Heart left ventricle (tissue), 16 donors: ENCODE data around the gene MSGN1. TPM values are rescaled to one million over a fixed set of nuclear protein-coding genes. Genes with fewer than 3 reads are reported as not detected.

ENCODE experiments used
- ATAC-seq, 4 donors: fragments of 200-7000 bp; cut with Tn5 transposase; one replicate each; pipeline ENCODE4 v1.9.1; 2020 to 2022; ENCODE audit warnings: moderate library complexity in 4 of 4, mild to moderate bottlenecking in 3 of 4, moderate number of reproducible peaks in 1 of 4
- DNase-seq, 5 donors: peaks; one replicate each; pipeline ENCODE4 v3.0.0-alpha.2; 2020
- H3K27ac ChIP-seq, 12 donors: fragments of 200-600 bp; sonication (generic) in 4 of 12; one replicate each; pipeline versions ENCODE4 v1.5.0 to v1.8.0; 2016 to 2022; ENCODE audit warnings: mild to moderate bottlenecking in 2 of 12
- H3K27me3 ChIP-seq, 9 donors: fragments of 200-600 bp; sonication (generic) in 2 of 9; one replicate each; pipeline versions ENCODE4 v1.5.1 to v1.8.0; 2016 to 2022; ENCODE audit warnings: mild to moderate bottlenecking in 3 of 9
- H3K36me3 ChIP-seq, 9 donors: fragments of 200-600 bp; sonication (generic) in 2 of 9; one replicate each; pipeline versions ENCODE4 v1.5.0 to v1.8.0; 2018 to 2022; ENCODE audit warnings: mild to moderate bottlenecking in 2 of 9
- H3K4me1 ChIP-seq, 12 donors: fragments of 200-600 bp; sonication (generic) in 4 of 12; one replicate each; pipeline versions ENCODE4 v1.5.0 to v1.8.0; 2016 to 2022; ENCODE audit warnings: mild to moderate bottlenecking in 3 of 12
- H3K4me3 ChIP-seq, 12 donors: fragments of 200-600 bp; sonication (generic) in 4 of 12; one replicate each; pipeline versions ENCODE4 v1.5.0 to v1.8.0; 2017 to 2022; ENCODE audit warnings: mild to moderate bottlenecking in 9 of 12, moderate library complexity in 4 of 12
- H3K9me3 ChIP-seq, 12 donors: fragments of 200-600 bp; sonication (generic) in 4 of 12; one replicate each; pipeline versions ENCODE4 v1.5.0 to v1.8.0; 2016 to 2022; ENCODE audit warnings: mild to moderate bottlenecking in 1 of 12
- CTCF ChIP-seq, 12 donors: fragments of 200-600 bp; sonication (generic) in 4 of 12; IDR thresholded peaks; one replicate each; pipeline versions ENCODE4 v1.5.0 to v1.8.0; 2018 to 2022; ENCODE audit warnings: antibody characterized with exemption in 12 of 12, mild to moderate bottlenecking in 5 of 12
- POLR2A ChIP-seq, 2 donors: fragments of 450-650 bp; IDR thresholded peaks; one replicate each; pipeline ENCODE4 v1.6.1; 2017; ENCODE audit warnings: antibody characterized with exemption in 2 of 2, mild to moderate bottlenecking in 2 of 2, moderate library complexity in 2 of 2
- WGBS, 4 donors: extraction: QIAGEN DNeasy Blood & Tissue Kit in 2 of 4; methylation state at CpG; one replicate each; pipeline versions ENCODE4 v1.1.5 to v1.1.7; 2013 to 2018; 5-methylcytosine and 5-hydroxymethylcytosine counted together
- intact Hi-C, 10 donors: fragments of 100-400 bp; cut with DNase I; formaldehyde crosslinking; loops; one replicate each; pipeline versions ENCODE4 v1.11.1 to v1.14.2; 2022
- long read RNA-seq, 3 donors: library from polyadenylated mRNA; unstranded; transcript quantifications; one replicate each; pipeline ENCODE4 v2.0.0, GENCODE V29; 2020 to 2021
- polyA plus RNA-seq, 2 donors: library from polyadenylated mRNA; stranded (reverse); fragments of 200-250 nt; gene quantifications; one replicate each; pipeline ENCODE4 v1.2.3, GENCODE V29; 2013
- total RNA-seq, 9 donors: library from RNA; depleted of rRNA in 2 of 9; stranded (reverse); fragments of >200 nt in 2 of 9; fragmentation: NEBNext Ultra II Directional in 3 of 9; extraction: Animal tissue kit (Norgen Biotek cat#: 25700) in 3 of 9; gene quantifications; one replicate each; pipeline versions ENCODE4 v1.1.0 to v1.2.4, GENCODE V29; 2016 to 2023
- donor health status: ischemic (EF 13 %, LVEDD 7.1; RV severe dilation, severe dysfunction).
- donor health status: healthy with polysubstance abuse.
- donor health status: DM: no; HTN: yes; CAD: no.
- donor health status: DM: no; HTN: no; CAD: no.
- donor health status: ischemic (EF 25% LVEDD 6.9; RV normal size, moderate dysfunction).
- donor health status: ischemic (EF 25% LVEDD 5.7; RV mildly dilated, moderate dysfunction).
- donor health status: healthy.
- donor health status: DM: yes; HTN: yes; CAD: no.
- donor health status: ischemic (EF 35%, LVEDD 5.7; RV mildly dilated, moderate dysfunction).
- donor health status: nonischemic (EF 11% LVEDD 7.7; RV severe dilation, severe dysfunction).
- donor health status: DM: yes; HTN: yes; CAD: no.
- donor health status: PGD.
- donor health status: ischemic (EF 29% LVEDD 5.4; RV normal size, mild dysfunction).
- donor health status: nonischemic (EF 23%, LVEDD 6.1; RV moderate dilation, normal function).

Gene MSGN1
- not detected for total RNA-seq
- not detected for polyA plus RNA-seq
- long read RNA-seq, donor 1, result 0 reads
- long read RNA-seq, donor 2, result 0 reads
- long read RNA-seq, donor 3, result 0 reads

GRCh38 chr2:17816396-17817245 is at the start of gene MSGN1:
MSGN1 (plus strand) TSS chr2:17816460; CDS start chr2:17816519, 59 bp downstream.
- ATAC-seq (no peak), DNase-seq (no peak)
- no peaks in the 10 kb centered on the region for H3K27me3 ChIP-seq
- H3K4me1 ChIP-seq, result peaks cover 4 to 38% (median 19%) of the 10 kb centered on the region in 12 donors
- no peak within 1 kb of the TSS for H3K4me3 ChIP-seq
- WGBS, 4 donors, result 91 to 94% (median 93%) methylated on average over 20 to 26 of the region's 26 CpGs
- intact Hi-C loops, result no loop called here
- no peaks in the 10 kb centered on the region for H3K9me3 ChIP-seq
- H3K36me3 ChIP-seq, result no peaks in the 10 kb centered on the region
- peak within 1 kb of the TSS in 1 of 12 donors; percentile 3 for H3K27ac ChIP-seq
- no peak for TF ChIP-seq POLR2A (IDR thresholded peaks at IDR 0.05)
- TF ChIP-seq CTCF (IDR thresholded peaks at IDR 0.05), result no peak

DNA sequence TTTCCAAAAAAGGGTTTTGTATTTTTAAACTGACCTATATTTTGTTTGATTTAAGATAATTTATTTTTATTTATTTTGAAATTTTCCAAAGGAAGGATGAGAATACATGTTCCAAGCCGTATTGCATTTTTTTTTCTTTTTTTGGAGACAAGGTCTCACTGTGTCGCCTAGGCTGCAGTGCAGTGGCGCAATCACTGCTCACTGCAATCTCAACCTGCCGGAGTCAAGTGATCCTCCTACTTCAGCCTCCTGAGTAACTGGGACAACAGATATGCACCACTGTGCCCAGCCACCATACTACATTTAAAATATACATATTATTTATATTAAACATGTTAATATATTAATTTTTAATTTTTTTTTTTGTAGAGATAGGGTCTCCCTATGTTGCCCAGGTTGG is 47.4 kb upstream of the MSGN1 start:
- no peak overlapping the region for H3K4me3 ChIP-seq
- no peaks in the 10 kb centered on the region for H3K9me3 ChIP-seq
- DNase-seq (no peak), ATAC-seq (no peak)
- no peak overlapping the region for H3K27ac ChIP-seq
- TF ChIP-seq CTCF (IDR thresholded peaks at IDR 0.05) (no peak), POLR2A (IDR thresholded peaks at IDR 0.05) (no peak)
- 90 to 98% (median 95%) methylated on average over 4 of the region's 4 CpGs for WGBS, 4 donors
- H3K36me3 ChIP-seq, result peaks cover 0 to 42% (median 10%) of the 10 kb centered on the region in 9 donors
- H3K4me1 ChIP-seq, result peaks cover 0 to 18% (median 0%) of the 10 kb centered on the region in 12 donors
- H3K27me3 ChIP-seq, result no peaks in the 10 kb centered on the region
- intact Hi-C loops, result loop anchor here in 1 of 10 donors (10.0 kb wide), 1 partner anchor 56 kb away; no protein-coding TSS in a partner anchor

DNA sequence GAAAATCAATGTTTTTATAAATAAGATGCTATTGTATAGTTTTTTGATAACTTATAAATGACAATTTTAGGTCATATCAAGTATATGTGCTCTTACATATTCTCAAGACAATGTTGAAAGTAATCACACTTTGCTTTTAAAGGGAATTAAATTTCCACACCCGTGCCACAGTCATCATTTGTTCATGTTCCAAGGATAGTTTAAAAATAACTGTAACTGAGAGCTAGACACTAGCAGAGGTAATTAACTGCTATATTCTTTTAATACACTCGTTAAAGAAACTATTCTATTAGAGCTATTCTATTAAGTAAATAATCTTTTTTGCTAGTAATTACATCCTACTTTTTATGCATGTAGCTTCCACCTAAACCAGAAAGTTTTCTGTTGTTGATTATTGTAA is 44.3 kb upstream of the MSGN1 start:
- TF ChIP-seq CTCF (IDR thresholded peaks at IDR 0.05), result no peak
- TF ChIP-seq POLR2A (IDR thresholded peaks at IDR 0.05), result no peak
- DNase-seq, result no peak
- Histone ChIP-seq H3K27ac (no peak overlapping the region), H3K9me3 (no peaks in the 10 kb centered on the region), H3K36me3 (peaks cover 0 to 60% (median 4%) of the 10 kb centered on the region in 9 donors), H3K4me3 (no peak overlapping the region), H3K4me1 (peaks cover 0 to 18% (median 0%) of the 10 kb centered on the region in 12 donors), H3K27me3 (no peaks in the 10 kb centered on the region)
- ATAC-seq, result peak in 2 of 4 donors; percentile 53 to 75
- intact Hi-C loops, result loop anchor here in 1 of 10 donors (5.0 kb wide), 1 partner anchor 55 kb away; no protein-coding TSS in a partner anchor
- WGBS, 4 donors, result 54 to 61% (median 57%) methylated on average over 2 of the region's 2 CpGs

DNA sequence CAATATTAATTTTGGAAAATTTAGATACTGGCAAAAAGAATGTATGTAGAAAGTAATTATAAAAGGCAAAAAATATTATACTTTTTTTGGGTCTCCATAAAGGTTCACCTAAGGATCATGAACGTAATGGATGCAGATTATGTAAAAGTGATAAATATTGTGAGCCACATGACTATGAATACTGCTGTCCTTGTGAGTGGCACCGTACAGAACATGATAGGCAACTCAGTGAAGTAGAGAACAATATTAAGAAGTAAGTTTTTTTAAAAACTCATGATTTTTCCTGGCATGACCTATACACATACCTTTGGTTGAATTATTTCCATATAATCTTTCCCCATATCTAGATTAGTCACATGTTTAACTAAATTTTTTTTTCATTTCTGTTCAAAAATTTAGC is 43.7 kb upstream of the MSGN1 start:
- ATAC-seq (peak in 2 of 4 donors; percentile 39 to 51), DNase-seq (no peak)
- H3K4me3 ChIP-seq, result no peak overlapping the region
- H3K27ac ChIP-seq, result no peak overlapping the region
- peaks cover 0 to 63% (median 4%) of the 10 kb centered on the region in 9 donors for H3K36me3 ChIP-seq
- no peaks in the 10 kb centered on the region for H3K9me3 ChIP-seq
- H3K4me1 ChIP-seq, result peaks cover 0 to 18% (median 0%) of the 10 kb centered on the region in 12 donors
- no peaks in the 10 kb centered on the region for H3K27me3 ChIP-seq
- TF ChIP-seq CTCF (IDR thresholded peaks at IDR 0.05), result no peak
- no peak for TF ChIP-seq POLR2A (IDR thresholded peaks at IDR 0.05)
- 53 to 68% (median 60%) methylated on average over 2 of the region's 2 CpGs for WGBS, 4 donors
- intact Hi-C loops, result loop anchor here in 1 of 10 donors (5.0 kb wide), 1 partner anchor 55 kb away; no protein-coding TSS in a partner anchor
